Esophagus muscularis mucosa (tissue), 4 donors: ENCODE data around the gene BCS1L.

Experiments
- CTCF ChIP-seq, 3 experiments: fragments of 200-600 bp in 2 of 3; fragments of 450-650 bp in 1 of 3; sonication (generic) in 2 of 3; IDR thresholded peaks; one replicate each; pipeline ENCODE4 v1.5.1; 2017 to 2019; ENCODE audit warnings: antibody characterized with exemption in 3 of 3, mild to moderate bottlenecking in 2 of 3, moderate library complexity in 1 of 3
- EP300 ChIP-seq: sonication (generic); formaldehyde crosslinking; IDR thresholded peaks from one replicate; pipeline ENCODE4 v1.6.1; 2017; ENCODE audit warnings: antibody characterized with exemption
- POLR2A ChIP-seq: fragments of 450-650 bp; IDR thresholded peaks from one replicate; pipeline ENCODE4 v1.6.1; 2017; ENCODE audit warnings: antibody characterized with exemption, moderate library complexity, mild to moderate bottlenecking, low read depth

GRCh38 chr2:218631837-218632236 is 27.6 kb upstream of the BCS1L start:
- TF ChIP-seq EP300 (no peak), CTCF (IDR thresholded peaks at IDR 0.05) (no peak), POLR2A (no peak)
